Ovary (tissue), 9 donors: ENCODE data around the gene VARS2. TPM values are rescaled to one million over a fixed set of nuclear protein-coding genes. Genes with fewer than 3 reads are reported as not detected.

Experiments
- DNase-seq, 5 donors: peaks; one replicate each; pipeline ENCODE4 v3.0.0-alpha.2; 2019 to 2020
- H3K27ac ChIP-seq, 2 donors: fragments of 200-600 bp; one replicate each; pipeline versions ENCODE4 v1.5.1 to v1.8.0; 2019 to 2022
- H3K27me3 ChIP-seq: fragments of 200-600 bp; one replicate; pipeline ENCODE4 v1.8.0; 2022
- H3K36me3 ChIP-seq: fragments of 200-600 bp; sonication (generic); one replicate; pipeline ENCODE4 v1.5.1; 2019
- H3K4me1 ChIP-seq: one replicate; pipeline ENCODE4 v1.8.1; 2013; ENCODE audit warnings: mild to moderate bottlenecking, moderate library complexity; ENCODE audit not compliant: insufficient read depth
- H3K4me3 ChIP-seq: fragments of 200-600 bp; sonication (generic); one replicate; pipeline ENCODE4 v1.5.1; 2017
- H3K9me3 ChIP-seq, 2 donors: fragments of 200-600 bp in 1 of 2; sonication (generic) in 1 of 2; one replicate each; pipeline versions ENCODE4 v1.5.1 to v1.8.1; 2013 to 2019; ENCODE audit warnings: mild to moderate bottlenecking in 1 of 2, moderate library complexity in 1 of 2
- EP300 ChIP-seq: sonication (generic); formaldehyde crosslinking; IDR thresholded peaks from one replicate; pipeline ENCODE4 v1.6.1; 2017; ENCODE audit warnings: antibody characterized with exemption
- POLR2A ChIP-seq: fragments of 450-650 bp; IDR thresholded peaks from one replicate; pipeline ENCODE4 v1.6.1; 2017; ENCODE audit warnings: antibody characterized with exemption, mild to moderate bottlenecking, moderate library complexity
- WGBS, 3 donors: extraction: QIAGEN DNeasy Blood & Tissue Kit in 1 of 3; methylation state at CpG; one replicate each; pipeline versions ENCODE4 v1.1.5 to v1.1.7; 2013 to 2017; 5-methylcytosine and 5-hydroxymethylcytosine counted together
- intact Hi-C, 4 donors: fragments of 100-400 bp; cut with DNase I; formaldehyde crosslinking; loops; one replicate each; pipeline versions ENCODE4 v1.11.0 to v1.15.1; 2022 to 2023
- polyA plus RNA-seq, 2 donors: library from polyadenylated mRNA; stranded (reverse); fragments of 200-250 nt in 1 of 2; fragments of 350-450 nt in 1 of 2; fragmentation: Illumina TruSeq in 1 of 2; extraction: RNeasy Lipid Tissue Mini Kit (QIAGEN cat#74804) in 1 of 2; gene quantifications; one replicate each; pipeline ENCODE4 v1.2.3, GENCODE V29; 2013 to 2014
- total RNA-seq, 7 donors: library from RNA; depleted of rRNA in 2 of 7; stranded (reverse); fragments of >200 nt in 2 of 7; fragmentation: NEBNext Ultra II Directional in 3 of 7; extraction: Animal tissue kit (Norgen Biotek cat#: 25700) in 3 of 7; gene quantifications; one replicate each; pipeline versions ENCODE4 v1.1.0 to v1.2.4, GENCODE V29; 2016 to 2023
- TF ChIP-seq, protein P1 (sequence below), 3 donors: fragments of 450-650 bp in 2 of 3; fragments of 200-600 bp in 1 of 3; IDR thresholded peaks; one replicate each; pipeline versions ENCODE4 v1.5.1 to v1.8.0; 2016 to 2022; ENCODE audit warnings: antibody characterized with exemption in 3 of 3, mild to moderate bottlenecking in 1 of 3
- donor health status: DM: no; HTN: no; CAD: no; lungs with moderate emphysema.
- donor health status: DM: no; HTN: no; CAD: no.
- donor health status: Bipolar disorder and iron deficiency.
- donor health status: DM: yes; HTN: yes; CAD: no.
- donor health status: DM: no; HTN: no; CAD: no.
- donor health status: DM: yes; HTN: yes; CAD: no.

The VARS2 gene
- total and polyA plus RNA-seq, 9 donors: 6.7 to 32.3 (median 19.8) TPM

DNA sequence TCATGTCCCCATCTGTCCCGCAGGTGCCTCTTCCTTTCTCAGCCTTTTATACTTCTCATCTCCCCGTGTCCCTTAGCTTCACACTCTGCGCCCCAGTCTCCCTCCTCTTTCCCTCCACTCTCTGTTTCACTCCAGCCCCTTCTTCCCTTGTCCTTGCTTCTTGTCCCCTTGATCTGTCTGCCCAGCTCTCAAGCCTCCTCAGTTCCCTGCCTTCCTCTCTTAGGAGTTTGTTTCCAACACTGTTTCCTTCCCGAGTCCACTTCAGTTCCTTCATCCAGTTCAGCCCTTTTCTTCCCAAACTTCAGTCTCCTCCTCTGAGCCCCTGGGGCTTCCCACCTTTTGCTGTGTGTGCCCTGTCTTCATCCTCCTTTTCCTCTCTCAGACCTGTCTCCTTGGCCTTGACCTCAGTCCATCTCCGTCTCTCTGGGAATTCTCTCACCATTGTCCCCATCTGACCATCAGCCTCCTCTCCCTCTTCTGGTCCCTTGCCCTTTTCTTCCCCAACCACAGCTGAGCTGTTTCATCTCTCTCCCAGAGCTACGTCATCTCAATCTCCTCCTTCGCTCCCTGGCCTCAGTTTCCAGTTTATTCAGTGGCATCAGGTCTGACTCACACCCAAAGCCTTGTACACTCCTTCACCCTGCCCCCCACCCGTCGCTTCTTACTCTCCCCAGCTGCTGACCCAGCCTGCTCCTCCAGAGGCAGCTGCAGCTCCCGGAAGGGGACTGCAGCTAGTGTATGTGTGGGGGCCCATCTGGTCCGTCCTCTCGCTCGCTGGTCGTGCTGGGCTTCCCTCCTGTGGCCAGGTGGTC lies 32.4 kb upstream of the VARS2 start:
- peak in 2 of 5 donors; percentile 56 to 58 for DNase-seq
- H3K36me3 ChIP-seq: no peaks in the 10 kb centered on the region
- WGBS, 3 donors: 46 to 51% (median 49%) methylated on average over 14 of the region's 14 CpGs
- no peak overlapping the region for H3K4me3 ChIP-seq
- H3K27ac ChIP-seq: peak overlapping the region; percentile 39 to 97
- intact Hi-C loops: loop anchor here in 3 of 4 donors (5.0 to 10.0 kb wide), 3 partner anchors 137 to 197 kb away; partner anchors contain the start of genes FLOT1 (in 3 of the 3), IER3 (in 3 of the 3) and PPP1R18 (in 2 of the 3)
- TF ChIP-seq, protein P1, sequence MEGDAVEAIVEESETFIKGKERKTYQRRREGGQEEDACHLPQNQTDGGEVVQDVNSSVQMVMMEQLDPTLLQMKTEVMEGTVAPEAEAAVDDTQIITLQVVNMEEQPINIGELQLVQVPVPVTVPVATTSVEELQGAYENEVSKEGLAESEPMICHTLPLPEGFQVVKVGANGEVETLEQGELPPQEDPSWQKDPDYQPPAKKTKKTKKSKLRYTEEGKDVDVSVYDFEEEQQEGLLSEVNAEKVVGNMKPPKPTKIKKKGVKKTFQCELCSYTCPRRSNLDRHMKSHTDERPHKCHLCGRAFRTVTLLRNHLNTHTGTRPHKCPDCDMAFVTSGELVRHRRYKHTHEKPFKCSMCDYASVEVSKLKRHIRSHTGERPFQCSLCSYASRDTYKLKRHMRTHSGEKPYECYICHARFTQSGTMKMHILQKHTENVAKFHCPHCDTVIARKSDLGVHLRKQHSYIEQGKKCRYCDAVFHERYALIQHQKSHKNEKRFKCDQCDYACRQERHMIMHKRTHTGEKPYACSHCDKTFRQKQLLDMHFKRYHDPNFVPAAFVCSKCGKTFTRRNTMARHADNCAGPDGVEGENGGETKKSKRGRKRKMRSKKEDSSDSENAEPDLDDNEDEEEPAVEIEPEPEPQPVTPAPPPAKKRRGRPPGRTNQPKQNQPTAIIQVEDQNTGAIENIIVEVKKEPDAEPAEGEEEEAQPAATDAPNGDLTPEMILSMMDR (IDR thresholded peaks at IDR 0.05): no peak
- no peak for TF ChIP-seq POLR2A
- no peak for TF ChIP-seq EP300
- no peaks in the 10 kb centered on the region for H3K27me3 ChIP-seq
- no peaks in the 10 kb centered on the region for H3K9me3 ChIP-seq
- peaks cover 19% of the 10 kb centered on the region for H3K4me1 ChIP-seq

DNA sequence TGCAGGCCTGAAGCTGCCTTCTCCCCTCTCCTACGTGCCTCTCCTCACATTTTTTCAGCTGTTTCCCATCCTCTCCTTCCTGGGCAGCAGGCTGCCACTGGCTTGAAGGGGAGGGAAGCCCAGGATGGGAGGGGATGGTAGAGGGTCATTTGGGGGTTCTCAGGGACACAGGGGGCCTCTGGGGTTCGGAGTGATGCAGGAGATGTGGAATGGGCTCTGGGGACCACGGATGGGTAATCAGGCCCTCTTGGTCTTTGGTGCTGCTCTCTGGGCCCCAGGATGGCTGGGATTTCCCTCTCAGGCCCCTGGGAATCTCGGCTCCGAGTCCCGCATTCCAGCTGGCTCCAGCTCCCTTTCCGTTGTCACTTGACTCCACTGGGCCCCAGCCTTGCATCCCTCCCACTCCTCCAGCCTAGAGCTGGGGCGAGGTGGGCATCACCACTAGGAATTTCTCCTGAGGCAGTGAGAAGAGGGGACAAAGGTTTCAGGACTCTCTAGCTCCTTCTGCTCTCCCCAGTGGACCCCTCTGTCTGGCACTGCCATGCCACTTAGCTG lies 31.8 kb upstream of the VARS2 start:
- H3K4me3 ChIP-seq: no peak overlapping the region
- peak overlapping the region; percentile 87 to 97 for H3K27ac ChIP-seq
- no peaks in the 10 kb centered on the region for H3K36me3 ChIP-seq
- WGBS, 3 donors: 25 to 36% (median 31%) methylated on average over 8 of the region's 8 CpGs
- TF ChIP-seq, protein P1 (IDR thresholded peaks at IDR 0.05): no peak
- TF ChIP-seq POLR2A: no peak
- TF ChIP-seq EP300: no peak
- intact Hi-C loops: loop anchor here in 3 of 4 donors (5.0 to 10.0 kb wide), 3 partner anchors 137 to 197 kb away; partner anchors contain the start of genes FLOT1 (in 3 of the 3), IER3 (in 3 of the 3) and PPP1R18 (in 2 of the 3)
- peak in 3 of 5 donors; percentile 51 to 59 (median 51) for DNase-seq
- peaks cover 17% of the 10 kb centered on the region for H3K4me1 ChIP-seq
- H3K9me3 ChIP-seq: no peaks in the 10 kb centered on the region
- no peaks in the 10 kb centered on the region for H3K27me3 ChIP-seq

DNA sequence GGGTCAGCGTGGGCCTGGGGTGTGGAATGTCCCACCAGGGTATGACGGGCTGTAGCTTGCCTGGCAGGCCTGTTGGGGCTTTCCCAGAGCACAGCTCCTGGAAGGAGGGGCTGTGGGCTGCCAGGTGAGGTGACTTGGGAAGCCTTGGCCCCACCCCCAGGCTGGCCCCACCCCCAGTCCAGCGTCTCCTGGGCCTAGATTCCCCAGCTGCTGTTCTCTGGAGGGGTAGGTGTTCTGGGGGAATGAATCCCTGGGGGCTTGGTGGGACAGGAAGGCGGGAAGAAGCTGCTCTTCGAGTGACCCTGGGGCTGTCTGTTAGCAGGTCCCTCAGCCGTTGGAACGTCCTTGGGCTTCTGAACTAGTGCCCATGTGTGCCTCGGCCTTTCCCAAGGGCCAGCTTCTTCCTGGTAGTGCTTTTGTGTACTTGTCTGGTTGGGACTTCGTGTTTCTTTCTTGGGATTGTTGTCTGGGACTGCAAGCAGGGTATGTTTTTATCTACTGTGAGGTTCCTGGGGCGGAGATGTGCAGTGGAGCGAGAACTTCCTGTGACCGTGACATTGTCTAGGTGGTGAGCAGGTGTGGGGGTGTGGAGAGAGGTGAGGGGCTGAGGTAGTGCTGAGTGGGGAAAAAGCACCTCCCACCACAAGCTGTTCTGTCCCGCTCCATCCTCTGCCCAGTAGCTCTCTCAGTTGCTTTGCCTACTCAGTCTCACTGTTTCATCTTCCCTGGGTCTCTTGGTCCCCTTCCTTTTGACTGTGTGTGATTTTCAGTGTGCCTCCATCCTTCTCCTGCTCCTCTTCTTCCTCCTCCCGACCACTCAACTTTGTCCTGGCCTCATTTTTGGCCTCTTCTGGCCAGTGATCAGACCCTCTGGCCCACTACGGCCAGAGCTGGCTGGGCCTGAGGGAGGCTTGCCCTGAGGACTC lies 31.0 kb upstream of the VARS2 start:
- TF ChIP-seq, protein P1 (IDR thresholded peaks at IDR 0.05): no peak
- no peak for TF ChIP-seq EP300
- TF ChIP-seq POLR2A: no peak
- WGBS, 3 donors: 53 to 63% (median 54%) methylated on average over 13 to 15 of the region's 15 CpGs
- Histone ChIP-seq H3K4me1 (peaks cover 16% of the 10 kb centered on the region), H3K9me3 (no peaks in the 10 kb centered on the region), H3K36me3 (no peaks in the 10 kb centered on the region), H3K27me3 (no peaks in the 10 kb centered on the region), H3K27ac (peak overlapping the region; percentile 87 to 97), H3K4me3 (peak overlapping the region; percentile 82)
- intact Hi-C loops: loop anchor here in 3 of 4 donors (5.0 to 10.0 kb wide), 3 partner anchors 138 to 198 kb away; partner anchors contain the start of genes FLOT1 (in 3 of the 3), IER3 (in 3 of the 3) and PPP1R18 (in 2 of the 3)
- DNase-seq: peak; percentile 56 to 65 (median 62)
